IMR-90 (cell line): ENCODE results near the gene USP31. TPM values are rescaled to one million over a fixed set of nuclear protein-coding genes. Genes with fewer than 3 reads are reported as not detected.

Experiments used
- ATAC-seq: fragments of 200-7000 bp; cut with Tn5 transposase; 2 replicates; pipeline ENCODE4 v1.9.1; 2020; ENCODE audit warnings: low read depth, mild to moderate bottlenecking, moderate library complexity
- BruUV-seq: library from RNA; stranded (reverse); fragments of 400-500 nt; replicated peaks from 2 replicates; lab custom pipeline; 2021; lab: Mats Ljungman, UMichigan
- CTCF ChIA-PET: fragments of 300-600 bp; formaldehyde crosslinking; extraction: SDS; loops from one replicate; lab custom pipeline; 2021; ENCODE audit warnings: antibody characterized with exemption; lab: Yijun Ruan, JAX
- POLR2A ChIA-PET: fragments of 300-600 bp; sonication (Branson Sonifier 250); formaldehyde crosslinking; loops from one replicate; lab custom pipeline; 2022; ENCODE audit warnings: antibody characterized with exemption; ENCODE audit not compliant: unreplicated experiment; lab: Charles Lee
- DNase-seq: peaks from one replicate; pipeline ENCODE4 v3.0.0; 2013
- H2AFZ ChIP-seq: replicated peaks from 2 replicates; pipeline ENCODE3; 2013; ENCODE audit warnings: low read length, mild to moderate bottlenecking; ENCODE audit not compliant: poor library complexity
- H2AK5ac ChIP-seq: 2 replicates; pipeline ENCODE4 v1.6.1; 2013; ENCODE audit warnings: low read depth, low read length, inconsistent platforms
- H2AK9ac ChIP-seq: replicated peaks from 2 replicates; pipeline ENCODE3; 2013; ENCODE audit warnings: mild to moderate bottlenecking, low read depth, low read length, moderate library complexity; ENCODE audit not compliant: poor library complexity
- H2BK120ac ChIP-seq: 2 replicates; pipeline ENCODE4 v1.6.1; 2013; ENCODE audit warnings: low read depth, low read length, inconsistent platforms
- H2BK15ac ChIP-seq: 3 replicates; pipeline ENCODE4 v1.6.1; 2013; ENCODE audit warnings: low read depth, low read length, inconsistent platforms
- H2BK20ac ChIP-seq: 2 replicates; pipeline ENCODE4 v1.6.1; 2013; ENCODE audit warnings: low read depth, mild to moderate bottlenecking, inconsistent platforms, low read length, moderate library complexity
- H2BK5ac ChIP-seq: 2 replicates; pipeline ENCODE4 v1.6.1; 2013; ENCODE audit warnings: mild to moderate bottlenecking, low read depth, low read length, inconsistent platforms; ENCODE audit not compliant: poor library complexity, severe bottlenecking
- H3K14ac ChIP-seq: replicated peaks from 2 replicates; pipeline ENCODE4 v1.6.1; 2013; ENCODE audit warnings: low read depth, low read length, inconsistent platforms
- H3K18ac ChIP-seq: 2 replicates; pipeline ENCODE4 v1.6.1; 2013; ENCODE audit warnings: low read depth, low read length, control low read depth
- H3K23ac ChIP-seq: 2 replicates; pipeline ENCODE4 v1.6.1; 2013; ENCODE audit warnings: low read depth, low read length, inconsistent platforms
- H3K27ac ChIP-seq: 2 replicates; pipeline ENCODE4 v1.5.1; 2013; ENCODE audit warnings: mild to moderate bottlenecking, control low read depth, low read length; ENCODE audit not compliant: insufficient read depth
- H3K27me3 ChIP-seq: 2 replicates; pipeline ENCODE4 v1.6.1; 2013; ENCODE audit warnings: low read length; ENCODE audit not compliant: control insufficient read depth, insufficient read depth
- H3K36me3 ChIP-seq: 2 replicates; pipeline ENCODE4 v1.6.1; 2013; ENCODE audit warnings: low read length, mixed read lengths; ENCODE audit not compliant: control insufficient read depth, insufficient read depth
- H3K4ac ChIP-seq: 2 replicates; pipeline ENCODE4 v1.6.1; 2013; ENCODE audit warnings: low read depth, low read length, inconsistent platforms
- H3K4me1 ChIP-seq: 2 replicates; pipeline ENCODE4 v1.6.1; 2013; ENCODE audit warnings: low read length, mixed read lengths; ENCODE audit not compliant: control insufficient read depth, insufficient read depth
- H3K4me2 ChIP-seq: 2 replicates; pipeline ENCODE4 v1.6.1; 2013; ENCODE audit warnings: low read depth, mild to moderate bottlenecking, control low read depth, low read length, moderate library complexity
- H3K4me3 ChIP-seq: 2 replicates; pipeline ENCODE4 v1.5.1; 2013; ENCODE audit warnings: low read depth, mild to moderate bottlenecking, control low read depth, low read length, moderate library complexity; ENCODE audit not compliant: insufficient read depth
- H3K56ac ChIP-seq: 2 replicates; pipeline ENCODE4 v1.6.1; 2013; ENCODE audit warnings: low read length, inconsistent platforms; ENCODE audit not compliant: insufficient read depth; ENCODE audit errors: extremely low read depth
- H3K79me1 ChIP-seq, 2 experiments: 2 replicates each; pipeline ENCODE4 v1.6.1; 2013; ENCODE audit warnings: low read length in 2 of 2, inconsistent platforms in 1 of 2, low read depth in 1 of 2
- H3K9ac ChIP-seq: 2 replicates; pipeline ENCODE4 v1.6.1; 2013; ENCODE audit warnings: low read depth, low read length, control low read depth
- H3K9me1 ChIP-seq: 2 replicates; pipeline ENCODE4 v1.6.1; 2013; ENCODE audit warnings: low read length, inconsistent platforms; ENCODE audit not compliant: insufficient read depth
- H3K9me3 ChIP-seq: 2 replicates; pipeline ENCODE4 v1.6.1; 2013; ENCODE audit warnings: low read length; ENCODE audit not compliant: control insufficient read depth, insufficient read depth
- H4K20me1 ChIP-seq: 2 replicates; pipeline ENCODE4 v1.6.1; 2013; ENCODE audit warnings: low read length, inconsistent platforms; ENCODE audit not compliant: insufficient read depth
- H4K5ac ChIP-seq: 2 replicates; pipeline ENCODE4 v1.6.1; 2013; ENCODE audit warnings: mild to moderate bottlenecking, low read depth, low read length, control low read depth
- H4K8ac ChIP-seq, 2 experiments: 2 replicates each; pipeline ENCODE4 v1.6.1; 2013; ENCODE audit warnings: low read depth in 2 of 2, low read length in 2 of 2, control low read depth in 1 of 2, inconsistent platforms in 1 of 2
- H4K91ac ChIP-seq: 2 replicates; pipeline ENCODE4 v1.6.1; 2013; ENCODE audit warnings: low read depth, low read length, inconsistent platforms; ENCODE audit not compliant: insufficient read depth
- BHLHE40 ChIP-seq: fragments of 150-350 bp; IDR thresholded peaks from 2 replicates; pipeline ENCODE4 v1.6.1; 2016; ENCODE audit warnings: mild to moderate bottlenecking, low read depth, low read length
- CEBPB ChIP-seq: IDR thresholded peaks from 2 replicates; pipeline ENCODE4 v1.6.1; 2012; ENCODE audit warnings: low read depth, low read length, improper control_type of control experiment
- CHD1 ChIP-seq: IDR thresholded peaks from 2 replicates; pipeline ENCODE4 v1.6.1; 2012; ENCODE audit warnings: low read depth, low read length, improper control_type of control experiment
- CTCF ChIP-seq: conservative IDR thresholded peaks from 2 replicates; pipeline ENCODE4 v1.5.1; 2012; ENCODE audit warnings: mild to moderate bottlenecking, low read depth, low read length, improper control_type of control experiment
- FOS ChIP-seq: fragments of 150-350 bp; IDR thresholded peaks from 2 replicates; pipeline ENCODE4 v1.6.1; 2016; ENCODE audit warnings: low read depth, low read length
- MAFK ChIP-seq: IDR thresholded peaks from 2 replicates; pipeline ENCODE4 v1.6.1; 2012; ENCODE audit warnings: low read depth, low read length, improper control_type of control experiment
- MAZ ChIP-seq: IDR thresholded peaks from 2 replicates; pipeline ENCODE4 v1.6.1; 2012; ENCODE audit warnings: low read depth, mild to moderate bottlenecking, low read length, improper control_type of control experiment, moderate library complexity, borderline replicate concordance
- MXI1 ChIP-seq: IDR thresholded peaks from 2 replicates; pipeline ENCODE4 v1.6.1; 2012; ENCODE audit warnings: low read depth, mild to moderate bottlenecking, low read length, moderate library complexity, borderline replicate concordance
- NFE2L2 ChIP-seq: fragments of 150-350 bp; IDR thresholded peaks from 2 replicates; pipeline ENCODE4 v1.6.1; 2016; ENCODE audit warnings: low read depth, mild to moderate bottlenecking, low read length
- POLR2A ChIP-seq: IDR thresholded peaks from 2 replicates; pipeline ENCODE4 v1.6.1; 2012; ENCODE audit warnings: mild to moderate bottlenecking, low read depth, low read length
- RAD21 ChIP-seq: IDR thresholded peaks from 2 replicates; pipeline ENCODE4 v1.6.1; 2012; ENCODE audit warnings: low read length, improper control_type of control experiment
- RCOR1 ChIP-seq: IDR thresholded peaks from 2 replicates; pipeline ENCODE4 v1.6.1; 2012; ENCODE audit warnings: mild to moderate bottlenecking, low read length, improper control_type of control experiment; ENCODE audit not compliant: insufficient replicate concordance
- RFX5 ChIP-seq: IDR thresholded peaks from 2 replicates; pipeline ENCODE4 v1.8.0; 2012; ENCODE audit warnings: low read depth, mild to moderate bottlenecking, low read length, moderate library complexity
- SMC3 ChIP-seq: fragments of 150-350 bp; IDR thresholded peaks from 2 replicates; pipeline ENCODE4 v1.6.1; 2016; ENCODE audit warnings: low read depth, mild to moderate bottlenecking, antibody characterized with exemption, low read length, moderate library complexity
- USF2 ChIP-seq: fragments of 150-350 bp; IDR thresholded peaks from 2 replicates; pipeline ENCODE4 v1.6.1; 2017; ENCODE audit warnings: mild to moderate bottlenecking, antibody characterized with exemption, low read length, low read depth
- WGBS, 2 experiments: methylation state at CpG; one replicate each; pipeline versions ENCODE4 v1.1.5 to v1.1.7; 2013; ENCODE audit warnings: missing lambda C conversion rate in 2 of 2; ENCODE audit not compliant: insufficient read length in 1 of 2; ENCODE audit errors: extremely low coverage in 2 of 2; 5-methylcytosine and 5-hydroxymethylcytosine counted together
- dilution Hi-C: fragments of 300-500 bp; cut with HindIII; formaldehyde crosslinking; loops from one replicate; pipeline ENCODE4 v1.14.3; 2018; ENCODE audit warnings: low sequenced_read_pairs; ENCODE audit not compliant: unreplicated experiment
- in situ Hi-C: fragments of 300-500 bp; cut with MboI; formaldehyde crosslinking; loops from 3 replicates; pipeline ENCODE4 v1.14.3; 2019; ENCODE audit warnings: low sequenced_read_pairs, inconsistent platforms, mixed read lengths
- intact Hi-C: fragments of 100-400 bp; cut with micrococcal nuclease; formaldehyde crosslinking; loops from 2 replicates; pipeline ENCODE4 v1.10.0; 2022
- polyA plus RNA-seq, 3 experiments: library from polyadenylated mRNA; depleted of rRNA; stranded (reverse); fragments of >200 nt; gene quantifications; 2 replicates each; pipeline ENCODE4 v1.2.3, GENCODE V29; 2012; ENCODE audit warnings: low replicate concordance in 1 of 3
- total RNA-seq: library from RNA; depleted of rRNA; stranded (reverse); fragments of >200 nt; gene quantifications from 2 replicates; pipeline ENCODE4 v1.2.3, GENCODE V29; 2012
- TF ChIP-seq, protein P1 (sequence below): fragments of 150-350 bp; IDR thresholded peaks from 2 replicates; pipeline ENCODE4 v1.6.1; 2016; ENCODE audit warnings: low read depth, mild to moderate bottlenecking, low read length, moderate library complexity, borderline replicate concordance

The USP31 gene
- total and polyA plus RNA-seq, 2 of the 4 experiments (the other 2 are of a cell fraction), result 2.9 to 3.4 TPM

GRCh38 chr16:23101012-23101550 lies 48.2 kb downstream of the USP31 start:
- H4K8ac ChIP-seq, result no peak overlapping the region
- H4K91ac ChIP-seq, result no peak overlapping the region
- H3K14ac ChIP-seq, result no peak overlapping the region
- no peak overlapping the region for H2AK5ac ChIP-seq
- no peak overlapping the region for H3K4me3 ChIP-seq
- dilution Hi-C loops (no loop called here), intact Hi-C loops (no loop called here), in situ Hi-C loops (no loop called here)
- H3K9ac ChIP-seq, result no peak overlapping the region
- H3K4ac ChIP-seq, result no peak overlapping the region
- no peaks in the 10 kb centered on the region for H3K9me1 ChIP-seq
- no peak overlapping the region for H3K4me2 ChIP-seq
- H2BK5ac ChIP-seq, result no peak overlapping the region
- no peak overlapping the region for H3K27ac ChIP-seq
- CTCF ChIA-PET, result interaction anchor here (0.6 kb wide), 1 partner anchor 1350 kb away, joined by 3 read pairs; no protein-coding TSS in a partner anchor
- no peak for ATAC-seq
- H4K20me1 ChIP-seq, result no peaks in the 10 kb centered on the region
- no peaks in the 10 kb centered on the region for H3K27me3 ChIP-seq
- no peak overlapping the region for H2AK9ac ChIP-seq
- no peaks in the 10 kb centered on the region for H3K9me3 ChIP-seq
- no peak overlapping the region for H4K5ac ChIP-seq
- H2AFZ ChIP-seq, result no peak overlapping the region
- H3K18ac ChIP-seq, result no peak overlapping the region
- POLR2A ChIA-PET, result no interaction called here
- no peaks in the 10 kb centered on the region for H3K4me1 ChIP-seq
- WGBS, 2 experiments, result 100% methylated on average over 4 of the region's 5 CpGs; no CpG with 5 or more reads in 1 of the 2 experiments
- no peak overlapping the region for H2BK120ac ChIP-seq
- TF ChIP-seq RAD21, result no peak
- TF ChIP-seq CHD1, result no peak
- no peak for TF ChIP-seq CTCF
- TF ChIP-seq NFE2L2, result no peak
- TF ChIP-seq RFX5, result no peak
- TF ChIP-seq RCOR1, result no peak
- TF ChIP-seq MAFK, result no peak
- no peak for TF ChIP-seq MXI1
- no peak for TF ChIP-seq CEBPB
- TF ChIP-seq, protein P1, sequence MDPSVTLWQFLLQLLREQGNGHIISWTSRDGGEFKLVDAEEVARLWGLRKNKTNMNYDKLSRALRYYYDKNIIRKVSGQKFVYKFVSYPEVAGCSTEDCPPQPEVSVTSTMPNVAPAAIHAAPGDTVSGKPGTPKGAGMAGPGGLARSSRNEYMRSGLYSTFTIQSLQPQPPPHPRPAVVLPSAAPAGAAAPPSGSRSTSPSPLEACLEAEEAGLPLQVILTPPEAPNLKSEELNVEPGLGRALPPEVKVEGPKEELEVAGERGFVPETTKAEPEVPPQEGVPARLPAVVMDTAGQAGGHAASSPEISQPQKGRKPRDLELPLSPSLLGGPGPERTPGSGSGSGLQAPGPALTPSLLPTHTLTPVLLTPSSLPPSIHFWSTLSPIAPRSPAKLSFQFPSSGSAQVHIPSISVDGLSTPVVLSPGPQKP, result no peak
- no peak for TF ChIP-seq BHLHE40
- no peak for TF ChIP-seq SMC3
- TF ChIP-seq USF2, result no peak
- TF ChIP-seq MAZ, result no peak
- TF ChIP-seq FOS, result no peak
- TF ChIP-seq POLR2A, result no peak
- H3K36me3 ChIP-seq, result peaks cover 2% of the 10 kb centered on the region; the same call in 1 of the 2 replicates
- no peak overlapping the region for H2BK15ac ChIP-seq
- H3K56ac ChIP-seq, result no peak overlapping the region
- DNase-seq, result no peak
- H2BK20ac ChIP-seq, result no peak overlapping the region
- no TSS peak for BruUV-seq
- H3K23ac ChIP-seq, result no peak overlapping the region
- H3K79me1 ChIP-seq, result peaks cover 0 to 5% of the 10 kb centered on the region in 2 experiments; a peak in 1 of 4 replicates
